ENCODE results near the gene ETV6.
A peak's percentile ranks its signal among the peaks of the same experiment; 100 is the strongest.

The ETV6 gene

GRCh38 chr12:11836282-11837151, 187.0 kb downstream of the ETV6 start:
- Mint-ChIP-seq H3K27ac (peak overlapping the region; percentile 19), H3K27me3 (no peaks in the 10 kb centered on the region), H3K9me3 (no peaks in the 10 kb centered on the region), H3K4me3 (peak overlapping the region; percentile 51), H3K36me3 (peaks cover 25% of the 10 kb centered on the region), H3K4me1 (peaks cover 51% of the 10 kb centered on the region)

- peak overlapping the region; percentile 19 for H3K27ac Mint-ChIP-seq
- H3K4me1 Mint-ChIP-seq, result peaks cover 43% of the 10 kb centered on the region
- H3K9me3 Mint-ChIP-seq, result no peaks in the 10 kb centered on the region
- H3K27me3 Mint-ChIP-seq, result no peaks in the 10 kb centered on the region
- H3K36me3 Mint-ChIP-seq, result peaks cover 26% of the 10 kb centered on the region
- no peak overlapping the region for H3K4me3 Mint-ChIP-seq
Observed at GRCh38 chr12:11837216-11837934, 187.9 kb downstream of the ETV6 start.

GRCh38 chr12:11838403-11838802, 188.9 kb downstream of the ETV6 start:
- Mint-ChIP-seq H3K4me1 (peaks cover 43% of the 10 kb centered on the region), H3K4me3 (no peak overlapping the region), H3K36me3 (peaks cover 26% of the 10 kb centered on the region), H3K27me3 (no peaks in the 10 kb centered on the region), H3K27ac (no peak overlapping the region), H3K9me3 (no peaks in the 10 kb centered on the region)

GRCh38 chr12:11839091-11839641, 189.7 kb downstream of the ETV6 start:
- Mint-ChIP-seq H3K36me3 (peaks cover 28% of the 10 kb centered on the region), H3K4me1 (peaks cover 36% of the 10 kb centered on the region), H3K27ac (peak overlapping the region; percentile 25), H3K9me3 (no peaks in the 10 kb centered on the region), H3K4me3 (no peak overlapping the region), H3K27me3 (no peaks in the 10 kb centered on the region)

GRCh38 chr12:11840366-11840765, 190.9 kb downstream of the ETV6 start:
- Mint-ChIP-seq H3K36me3 (peaks cover 30% of the 10 kb centered on the region), H3K27me3 (no peaks in the 10 kb centered on the region), H3K27ac (no peak overlapping the region), H3K9me3 (no peaks in the 10 kb centered on the region), H3K4me3 (no peak overlapping the region), H3K4me1 (peaks cover 24% of the 10 kb centered on the region)

GRCh38 chr12:11846488-11846887, 197.0 kb downstream of the ETV6 start:
- Mint-ChIP-seq H3K4me3 (no peak overlapping the region), H3K4me1 (no peaks in the 10 kb centered on the region), H3K27me3 (no peaks in the 10 kb centered on the region), H3K27ac (no peak overlapping the region), H3K9me3 (no peaks in the 10 kb centered on the region), H3K36me3 (peaks cover 17% of the 10 kb centered on the region)

GRCh38 chr12:11847539-11847938, 198.1 kb downstream of the ETV6 start:
- peak overlapping the region; percentile 48 for H3K27ac Mint-ChIP-seq
- H3K4me1 Mint-ChIP-seq, result no peaks in the 10 kb centered on the region
- no peaks in the 10 kb centered on the region for H3K9me3 Mint-ChIP-seq
- no peak overlapping the region for H3K4me3 Mint-ChIP-seq
- peaks cover 15% of the 10 kb centered on the region for H3K36me3 Mint-ChIP-seq
- no peaks in the 10 kb centered on the region for H3K27me3 Mint-ChIP-seq

GRCh38 chr12:11849757-11850504, 200.5 kb downstream of the ETV6 start:
- H3K36me3 Mint-ChIP-seq, result peaks cover 20% of the 10 kb centered on the region
- peaks cover 10% of the 10 kb centered on the region for H3K4me1 Mint-ChIP-seq
- no peaks in the 10 kb centered on the region for H3K27me3 Mint-ChIP-seq
- no peak overlapping the region for H3K27ac Mint-ChIP-seq
- H3K9me3 Mint-ChIP-seq, result no peaks in the 10 kb centered on the region
- H3K4me3 Mint-ChIP-seq, result no peak overlapping the region

- Mint-ChIP-seq H3K36me3 (peaks cover 25% of the 10 kb centered on the region), H3K9me3 (no peaks in the 10 kb centered on the region), H3K4me3 (no peak overlapping the region), H3K4me1 (peaks cover 27% of the 10 kb centered on the region), H3K27me3 (no peaks in the 10 kb centered on the region), H3K27ac (no peak overlapping the region)
Observed at GRCh38 chr12:11853126-11853525, 203.7 kb downstream of the ETV6 start.

GRCh38 chr12:11854011-11854499, 204.6 kb downstream of the ETV6 start:
- Mint-ChIP-seq H3K4me3 (no peak overlapping the region), H3K4me1 (peaks cover 27% of the 10 kb centered on the region), H3K27me3 (no peaks in the 10 kb centered on the region), H3K27ac (no peak overlapping the region), H3K36me3 (peaks cover 26% of the 10 kb centered on the region), H3K9me3 (no peaks in the 10 kb centered on the region)

- H3K27ac Mint-ChIP-seq, result no peak overlapping the region
- no peak overlapping the region for H3K4me3 Mint-ChIP-seq
- no peaks in the 10 kb centered on the region for H3K27me3 Mint-ChIP-seq
- H3K9me3 Mint-ChIP-seq, result no peaks in the 10 kb centered on the region
- peaks cover 38% of the 10 kb centered on the region for H3K4me1 Mint-ChIP-seq
- H3K36me3 Mint-ChIP-seq, result peaks cover 33% of the 10 kb centered on the region
Observed at GRCh38 chr12:11855983-11856374, 206.5 kb downstream of the ETV6 start.

- no peak overlapping the region for H3K27ac Mint-ChIP-seq
- H3K4me1 Mint-ChIP-seq, result peaks cover 42% of the 10 kb centered on the region
- H3K36me3 Mint-ChIP-seq, result peaks cover 39% of the 10 kb centered on the region
- H3K9me3 Mint-ChIP-seq, result no peaks in the 10 kb centered on the region
- no peak overlapping the region for H3K4me3 Mint-ChIP-seq
- H3K27me3 Mint-ChIP-seq, result no peaks in the 10 kb centered on the region
Observed at GRCh38 chr12:11856971-11857370, 207.5 kb downstream of the ETV6 start.

- H3K9me3 Mint-ChIP-seq, result no peaks in the 10 kb centered on the region
- H3K27ac Mint-ChIP-seq, result no peak overlapping the region
- H3K4me3 Mint-ChIP-seq, result no peak overlapping the region
- no peaks in the 10 kb centered on the region for H3K27me3 Mint-ChIP-seq
- peaks cover 50% of the 10 kb centered on the region for H3K36me3 Mint-ChIP-seq
- peaks cover 32% of the 10 kb centered on the region for H3K4me1 Mint-ChIP-seq
Observed at GRCh38 chr12:11859705-11860425, 210.4 kb downstream of the ETV6 start.

GRCh38 chr12:11861155-11861863, 211.8 kb downstream of the ETV6 start:
- Mint-ChIP-seq H3K9me3 (peaks cover 5% of the 10 kb centered on the region), H3K27me3 (no peaks in the 10 kb centered on the region), H3K4me3 (no peak overlapping the region), H3K36me3 (peaks cover 52% of the 10 kb centered on the region), H3K27ac (peak overlapping the region; percentile 35), H3K4me1 (peaks cover 20% of the 10 kb centered on the region)

Measured in activated naive CD4-positive, alpha-beta T cell treated with anti-CD3 and anti-CD28 coated beads, Interleukin-2, amount 50 U/mL, for 24 hours (primary cell).